Mucosa of descending colon (tissue), 3 donors: Measurements from ENCODE around the gene CABP4. TPM values are rescaled to one million over a fixed set of nuclear protein-coding genes. Genes with fewer than 3 reads are reported as not detected.

Experiments
- ATAC-seq: fragments of 200-7000 bp; cut with Tn5 transposase; one replicate; pipeline ENCODE4 v1.9.1; 2020; ENCODE audit warnings: mild to moderate bottlenecking, moderate library complexity
- DNase-seq, 3 donors: peaks; one replicate each; pipeline ENCODE4 v3.0.0-alpha.2; 2020
- H3K36me3 ChIP-seq: fragments of 200-600 bp; one replicate; pipeline ENCODE4 v1.8.0; 2021; ENCODE audit warnings: low read depth, mild to moderate bottlenecking
- H3K4me1 ChIP-seq: fragments of 200-600 bp; one replicate; pipeline ENCODE4 v1.8.0; 2021; ENCODE audit warnings: low read depth, mild to moderate bottlenecking
- H3K4me3 ChIP-seq: fragments of 200-600 bp; one replicate; pipeline ENCODE4 v1.8.0; 2021; ENCODE audit warnings: mild to moderate bottlenecking
- H3K9me3 ChIP-seq: fragments of 200-600 bp; one replicate; pipeline ENCODE4 v1.8.0; 2021; ENCODE audit warnings: mild to moderate bottlenecking
- intact Hi-C, 2 donors: fragments of 100-400 bp; cut with DNase I in 1 of 2; cut with micrococcal nuclease in 1 of 2; formaldehyde crosslinking; loops; one replicate each; pipeline versions ENCODE4 v1.11.0 to v1.11.1; 2022; cut with DNase I, micrococcal nuclease
- microRNA-seq: library from miRNA; unstranded; fragments of <30 nt; microRNA quantifications from one replicate; pipeline ENCODE4, GENCODE V29; 2019
- total RNA-seq, 3 donors: library from RNA; stranded (reverse); fragmentation: NEBNext Ultra II Directional in 2 of 3; extraction: Animal tissue kit (Norgen Biotek cat#: 25700) in 2 of 3; gene quantifications; one replicate each; pipeline versions ENCODE4 v1.2.1 to v1.2.4, GENCODE V29; 2021 to 2023
- TF ChIP-seq, protein P1 (sequence below): fragments of 200-600 bp; IDR thresholded peaks from one replicate; pipeline ENCODE4 v1.8.0; 2022; ENCODE audit warnings: antibody characterized with exemption, mild to moderate bottlenecking
- donor health status: DM: no; HTN: no; CAD: no; lungs with moderate emphysema.
- donor health status: DM: no; HTN: no; CAD: no.
- donor health status: DM: no; HTN: yes; CAD: no.

Gene CABP4
- total RNA-seq, 3 donors from 2014 or later, result 0.95 to 1.9 (median 1.2) TPM

DNA sequence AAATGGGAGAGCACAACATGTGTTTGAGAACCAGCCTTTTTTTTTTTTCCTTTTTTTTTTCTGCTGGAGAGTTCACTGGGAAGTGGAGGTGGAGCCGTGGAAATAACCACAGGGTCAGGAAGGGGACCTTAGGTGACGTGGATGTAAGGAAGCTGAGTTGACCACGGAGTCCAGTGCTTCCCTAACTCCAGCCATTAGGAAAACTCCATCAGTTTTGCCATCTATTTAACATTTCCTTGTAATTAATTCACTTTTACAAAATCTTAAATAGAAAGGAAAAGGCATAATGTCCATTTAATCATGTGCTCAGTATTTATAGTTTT lies 54.8 kb downstream of the CABP4 start:
- ATAC-seq (no peak), DNase-seq (no peak)
- TF ChIP-seq, protein P1, sequence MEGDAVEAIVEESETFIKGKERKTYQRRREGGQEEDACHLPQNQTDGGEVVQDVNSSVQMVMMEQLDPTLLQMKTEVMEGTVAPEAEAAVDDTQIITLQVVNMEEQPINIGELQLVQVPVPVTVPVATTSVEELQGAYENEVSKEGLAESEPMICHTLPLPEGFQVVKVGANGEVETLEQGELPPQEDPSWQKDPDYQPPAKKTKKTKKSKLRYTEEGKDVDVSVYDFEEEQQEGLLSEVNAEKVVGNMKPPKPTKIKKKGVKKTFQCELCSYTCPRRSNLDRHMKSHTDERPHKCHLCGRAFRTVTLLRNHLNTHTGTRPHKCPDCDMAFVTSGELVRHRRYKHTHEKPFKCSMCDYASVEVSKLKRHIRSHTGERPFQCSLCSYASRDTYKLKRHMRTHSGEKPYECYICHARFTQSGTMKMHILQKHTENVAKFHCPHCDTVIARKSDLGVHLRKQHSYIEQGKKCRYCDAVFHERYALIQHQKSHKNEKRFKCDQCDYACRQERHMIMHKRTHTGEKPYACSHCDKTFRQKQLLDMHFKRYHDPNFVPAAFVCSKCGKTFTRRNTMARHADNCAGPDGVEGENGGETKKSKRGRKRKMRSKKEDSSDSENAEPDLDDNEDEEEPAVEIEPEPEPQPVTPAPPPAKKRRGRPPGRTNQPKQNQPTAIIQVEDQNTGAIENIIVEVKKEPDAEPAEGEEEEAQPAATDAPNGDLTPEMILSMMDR, result no peak
- intact Hi-C loops, result no loop called here
- no peaks in the 10 kb centered on the region for H3K9me3 ChIP-seq
- H3K36me3 ChIP-seq, result no peaks in the 10 kb centered on the region
- no peak overlapping the region for H3K4me3 ChIP-seq
- peaks cover 22% of the 10 kb centered on the region for H3K4me1 ChIP-seq

Small RNAs within 50 kb of the gene (microRNA-seq; reads per million reads assigned to microRNA genes)
- gene MIR6752, result not detected

Other genes with a start within 250 kb of the CABP4 start
- gene GRK2, start 188.9 kb upstream of the CABP4 start, total RNA-seq, result 100 to 1,000 TPM in 2 of 3 donors, 10 to 100 TPM in 1; 86.8 to 114 (median 106) TPM
- gene ANKRD13D, start 166.1 kb upstream of the CABP4 start, total RNA-seq, result 10 to 100 TPM; 20.0 to 46.3 (median 26.7) TPM
- 10 to 100 TPM; 55.8 to 87.0 (median 57.6) TPM for gene SSH3, start 151.8 kb upstream of the CABP4 start, total RNA-seq
- gene POLD4, start 101.8 kb upstream of the CABP4 start, total RNA-seq, result 100 to 1,000 TPM; 130 to 266 (median 201) TPM
- gene CLCF1, start 81.8 kb upstream of the CABP4 start, total RNA-seq, result 1 to 10 TPM; 2.2 to 3.0 (median 2.7) TPM
- gene RAD9A, start 63.4 kb upstream of the CABP4 start, total RNA-seq, result 10 to 100 TPM; 27.9 to 39.3 (median 29.1) TPM
- 100 to 1,000 TPM; 130 to 239 (median 209) TPM for gene PPP1CA, start 53.5 kb upstream of the CABP4 start, total RNA-seq
- gene TBC1D10C, start 51.3 kb upstream of the CABP4 start, total RNA-seq, result 1 to 10 TPM; 5.0 to 8.4 (median 5.3) TPM
- gene CARNS1, start 39.7 kb upstream of the CABP4 start, total RNA-seq, result under 1 TPM; 0.26 to 0.89 (median 0.70) TPM
- gene RPS6KB2, start 26.9 kb upstream of the CABP4 start, total RNA-seq, result 10 to 100 TPM; 43.1 to 51.6 (median 45.4) TPM
- gene PTPRCAP, start 17.7 kb upstream of the CABP4 start, total RNA-seq, result 10 to 100 TPM in 2 of 3 donors, 1 to 10 TPM in 1; 7.2 to 13.6 (median 10.0) TPM
- 100 to 1,000 TPM; 133 to 240 (median 184) TPM for gene CORO1B, start 11.9 kb upstream of the CABP4 start, total RNA-seq
- gene GPR152, start 2.6 kb upstream of the CABP4 start, total RNA-seq, result not detected
- 10 to 100 TPM; 44.7 to 82.2 (median 60.9) TPM for gene TMEM134, start 13.9 kb downstream of the CABP4 start, total RNA-seq
- gene AIP, start 27.7 kb downstream of the CABP4 start, total RNA-seq, result 10 to 100 TPM; 33.7 to 84.9 (median 52.2) TPM
- 100 to 1,000 TPM in 1 of 3 donors, 10 to 100 TPM in 2; 59.6 to 104 (median 83.7) TPM for gene PITPNM1, start 50.0 kb downstream of the CABP4 start, total RNA-seq
- 10 to 100 TPM; 63.5 to 81.3 (median 79.3) TPM for gene CDK2AP2, start 52.8 kb downstream of the CABP4 start, total RNA-seq
- gene CABP2, start 68.1 kb downstream of the CABP4 start, total RNA-seq, result not detected
- 100 to 1,000 TPM; 284 to 441 (median 325) TPM for gene GSTP1, start 128.5 kb downstream of the CABP4 start, total RNA-seq
- gene NDUFV1, start 151.6 kb downstream of the CABP4 start, total RNA-seq, result 100 to 1,000 TPM; 248 to 349 (median 311) TPM
- gene NUDT8, start 174.6 kb downstream of the CABP4 start, total RNA-seq, result 10 to 100 TPM; 17.3 to 34.6 (median 23.1) TPM
- 10 to 100 TPM in 1 of 3 donors, 1 to 10 TPM in 2; 3.7 to 19.1 (median 9.6) TPM for gene TBX10, start 184.4 kb downstream of the CABP4 start, total RNA-seq
- 10 to 100 TPM in 2 of 3 donors, 1 to 10 TPM in 1; 3.3 to 14.6 (median 14.1) TPM for gene ACY3, start 195.4 kb downstream of the CABP4 start, total RNA-seq
- under 1 TPM in 2 of 3 donors, not detected in 1; 0.29 to 0.48 TPM for gene ALDH3B2, start 219.3 kb downstream of the CABP4 start, total RNA-seq